K562 (cell line): ENCODE results near the gene C1orf116. TPM values are rescaled to one million over a fixed set of nuclear protein-coding genes. Genes with fewer than 3 reads are reported as not detected.

Source experiments
- GATAD2B ChIP-seq: fragments of 450-650 bp; IDR thresholded peaks from 2 replicates; pipeline ENCODE4 v1.6.1; 2017; ENCODE audit warnings: mild to moderate bottlenecking, borderline replicate concordance
- HSF4 ChIP-seq: fragments of 250-450 bp; sonication (Bioruptor Pico); IDR thresholded peaks from 2 replicates; pipeline ENCODE4 v2.1.2; 2022; ENCODE audit warnings: mild to moderate bottlenecking, moderate library complexity, borderline replicate concordance
- MED1 ChIP-seq: sonication (generic); formaldehyde crosslinking; IDR thresholded peaks from 2 replicates; pipeline ENCODE4 v1.8.1; 2023; ENCODE audit warnings: missing genetic modification reagents, borderline replicate concordance
- SP1 ChIP-seq: sonication (generic); formaldehyde crosslinking; IDR thresholded peaks from 2 replicates; pipeline ENCODE4 v1.8.1; 2022; ENCODE audit warnings: mild to moderate bottlenecking, missing genetic modification reagents
- polyA plus RNA-seq, 8 experiments: library from polyadenylated mRNA; depleted of rRNA in 4 of 8; stranded (reverse) in 5 of 8; unstranded in 3 of 8; fragments of >200 nt; fragmentation: Nextera tagmentation in 2 of 8; fragmentation: Illumina TruSeq in 1 of 8; extraction: Ambion mirVana in 2 of 8; extraction: Trizol in 1 of 8; gene quantifications; 2 replicates each; pipeline versions ENCODE4 v1.2.1 to v1.2.3, GENCODE V29; 2011 to 2014; ENCODE audit warnings: inconsistent platforms in 1 of 8, missing spikeins in 1 of 8
- total RNA-seq, 7 experiments: library from RNA; depleted of rRNA in 6 of 7; stranded (reverse); fragments of >200 nt in 6 of 7; fragmentation: Illumina TruSeq in 2 of 7; extraction: Trizol in 2 of 7; gene quantifications; 2 replicates each; pipeline versions ENCODE4 v1.2.1 to v1.2.3, GENCODE V29; 2011 to 2021; ENCODE audit warnings: low replicate concordance in 1 of 7
- TF ChIP-seq, protein P1 (sequence below): fragments of 150-350 bp; conservative IDR thresholded peaks from 2 replicates; pipeline ENCODE4 v1.6.1; 2014; ENCODE audit warnings: low read length
- TF ChIP-seq, protein P2 (sequence below): fragments of 450-650 bp; IDR thresholded peaks from 2 replicates; pipeline ENCODE4 v1.7.0; 2016; ENCODE audit warnings: borderline replicate concordance

Gene C1orf116
- total and polyA plus RNA-seq, 9 of the 15 experiments (the other 6 are each of a cell fraction or from before 2014, with no cell fraction given), result 0.62 to 3.0 (median 0.95) TPM

GRCh38 chr1:206987873-206988272 lies 44.7 kb downstream of the C1orf116 start (continued):
- TF ChIP-seq, protein P1, sequence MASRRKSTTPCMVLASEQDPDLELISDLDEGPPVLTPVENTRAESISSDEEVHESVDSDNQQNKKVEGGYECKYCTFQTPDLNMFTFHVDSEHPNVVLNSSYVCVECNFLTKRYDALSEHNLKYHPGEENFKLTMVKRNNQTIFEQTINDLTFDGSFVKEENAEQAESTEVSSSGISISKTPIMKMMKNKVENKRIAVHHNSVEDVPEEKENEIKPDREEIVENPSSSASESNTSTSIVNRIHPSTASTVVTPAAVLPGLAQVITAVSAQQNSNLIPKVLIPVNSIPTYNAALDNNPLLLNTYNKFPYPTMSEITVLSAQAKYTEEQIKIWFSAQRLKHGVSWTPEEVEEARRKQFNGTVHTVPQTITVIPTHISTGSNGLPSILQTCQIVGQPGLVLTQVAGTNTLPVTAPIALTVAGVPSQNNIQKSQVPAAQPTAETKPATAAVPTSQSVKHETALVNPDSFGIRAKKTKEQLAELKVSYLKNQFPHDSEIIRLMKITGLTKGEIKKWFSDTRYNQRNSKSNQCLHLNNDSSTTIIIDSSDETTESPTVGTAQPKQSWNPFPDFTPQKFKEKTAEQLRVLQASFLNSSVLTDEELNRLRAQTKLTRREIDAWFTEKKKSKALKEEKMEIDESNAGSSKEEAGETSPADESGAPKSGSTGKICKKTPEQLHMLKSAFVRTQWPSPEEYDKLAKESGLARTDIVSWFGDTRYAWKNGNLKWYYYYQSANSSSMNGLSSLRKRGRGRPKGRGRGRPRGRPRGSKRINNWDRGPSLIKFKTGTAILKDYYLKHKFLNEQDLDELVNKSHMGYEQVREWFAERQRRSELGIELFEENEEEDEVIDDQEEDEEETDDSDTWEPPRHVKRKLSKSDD, result no peak
- TF ChIP-seq MED1 (CRISPR knock-in tag) (no peak), GATAD2B (no peak), SP1 (CRISPR knock-in tag) (no peak), HSF4 (CRISPR knock-in tag) (no peak)
- TF ChIP-seq, protein P2, sequence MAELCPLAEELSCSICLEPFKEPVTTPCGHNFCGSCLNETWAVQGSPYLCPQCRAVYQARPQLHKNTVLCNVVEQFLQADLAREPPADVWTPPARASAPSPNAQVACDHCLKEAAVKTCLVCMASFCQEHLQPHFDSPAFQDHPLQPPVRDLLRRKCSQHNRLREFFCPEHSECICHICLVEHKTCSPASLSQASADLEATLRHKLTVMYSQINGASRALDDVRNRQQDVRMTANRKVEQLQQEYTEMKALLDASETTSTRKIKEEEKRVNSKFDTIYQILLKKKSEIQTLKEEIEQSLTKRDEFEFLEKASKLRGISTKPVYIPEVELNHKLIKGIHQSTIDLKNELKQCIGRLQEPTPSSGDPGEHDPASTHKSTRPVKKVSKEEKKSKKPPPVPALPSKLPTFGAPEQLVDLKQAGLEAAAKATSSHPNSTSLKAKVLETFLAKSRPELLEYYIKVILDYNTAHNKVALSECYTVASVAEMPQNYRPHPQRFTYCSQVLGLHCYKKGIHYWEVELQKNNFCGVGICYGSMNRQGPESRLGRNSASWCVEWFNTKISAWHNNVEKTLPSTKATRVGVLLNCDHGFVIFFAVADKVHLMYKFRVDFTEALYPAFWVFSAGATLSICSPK, result no peak
- TF ChIP-seq, all 486 proteins: peak for 0
